B cell (primary cell): ENCODE results near the gene CLSTN2.

ENCODE experiments used
- EZH2 ChIP-seq: IDR thresholded peaks from 2 replicates; pipeline ENCODE4 v1.6.1; 2012; ENCODE audit warnings: borderline replicate concordance, low read depth, mild to moderate bottlenecking, moderate library complexity, low read length; ENCODE audit not compliant: insufficient read depth, poor library complexity, severe bottlenecking
- TF ChIP-seq, protein P1 (sequence below): fragments of 200-600 bp; IDR thresholded peaks from one replicate; pipeline ENCODE4 v1.8.0; 2022; ENCODE audit warnings: antibody characterized with exemption, mild to moderate bottlenecking

DNA sequence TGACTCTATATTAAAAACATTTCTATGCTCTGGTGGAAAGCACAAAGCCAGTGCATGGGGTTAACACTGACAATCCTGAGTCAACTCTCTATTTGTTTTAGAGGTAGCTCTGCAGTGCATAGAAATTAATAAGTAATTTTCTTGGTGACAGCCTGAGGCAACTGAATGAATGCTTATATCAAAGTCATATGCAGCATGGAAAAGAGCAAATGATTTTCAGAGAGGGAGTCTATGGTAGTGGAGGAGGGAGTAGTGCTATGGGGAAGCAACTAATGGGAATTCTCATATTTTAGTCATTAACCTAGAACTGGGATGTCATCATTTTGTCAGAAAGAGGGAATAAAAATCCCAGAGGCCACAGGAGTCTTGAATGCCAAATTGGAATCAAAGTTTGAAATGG is 99.1 kb downstream of the CLSTN2 start:
- TF ChIP-seq, protein P1, sequence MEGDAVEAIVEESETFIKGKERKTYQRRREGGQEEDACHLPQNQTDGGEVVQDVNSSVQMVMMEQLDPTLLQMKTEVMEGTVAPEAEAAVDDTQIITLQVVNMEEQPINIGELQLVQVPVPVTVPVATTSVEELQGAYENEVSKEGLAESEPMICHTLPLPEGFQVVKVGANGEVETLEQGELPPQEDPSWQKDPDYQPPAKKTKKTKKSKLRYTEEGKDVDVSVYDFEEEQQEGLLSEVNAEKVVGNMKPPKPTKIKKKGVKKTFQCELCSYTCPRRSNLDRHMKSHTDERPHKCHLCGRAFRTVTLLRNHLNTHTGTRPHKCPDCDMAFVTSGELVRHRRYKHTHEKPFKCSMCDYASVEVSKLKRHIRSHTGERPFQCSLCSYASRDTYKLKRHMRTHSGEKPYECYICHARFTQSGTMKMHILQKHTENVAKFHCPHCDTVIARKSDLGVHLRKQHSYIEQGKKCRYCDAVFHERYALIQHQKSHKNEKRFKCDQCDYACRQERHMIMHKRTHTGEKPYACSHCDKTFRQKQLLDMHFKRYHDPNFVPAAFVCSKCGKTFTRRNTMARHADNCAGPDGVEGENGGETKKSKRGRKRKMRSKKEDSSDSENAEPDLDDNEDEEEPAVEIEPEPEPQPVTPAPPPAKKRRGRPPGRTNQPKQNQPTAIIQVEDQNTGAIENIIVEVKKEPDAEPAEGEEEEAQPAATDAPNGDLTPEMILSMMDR = no peak
- no peak for TF ChIP-seq EZH2
